Suprapubic skin (tissue), 3 donors: ENCODE results near the gene CREB5.
A peak's percentile ranks its signal among the peaks of the same experiment; 100 is the strongest.

Source experiments
- CTCF ChIP-seq, 2 donors: fragments of 200-600 bp in 1 of 2; fragments of 450-650 bp in 1 of 2; sonication (generic) in 1 of 2; IDR thresholded peaks; one replicate each; pipeline ENCODE4 v1.5.1; 2016 to 2019; ENCODE audit warnings: antibody characterized with exemption in 2 of 2, mild to moderate bottlenecking in 1 of 2, moderate library complexity in 1 of 2
- EP300 ChIP-seq: sonication (generic); formaldehyde crosslinking; IDR thresholded peaks from one replicate; pipeline ENCODE4 v1.6.1; 2017; ENCODE audit warnings: antibody characterized with exemption
- POLR2A ChIP-seq, 2 donors: fragments of 450-650 bp; IDR thresholded peaks; one replicate each; pipeline ENCODE4 v1.6.1; 2017; ENCODE audit warnings: antibody characterized with exemption in 2 of 2, mild to moderate bottlenecking in 2 of 2, moderate library complexity in 2 of 2

GRCh38 chr7:28536259-28536658 is 123.9 kb downstream of the CREB5 start:
- TF ChIP-seq POLR2A (IDR thresholded peaks at IDR 0.05), result no peak
- TF ChIP-seq CTCF (IDR thresholded peaks at IDR 0.05), result peak in 1 of 2 donors; percentile 15
- TF ChIP-seq EP300, result no peak
